AG04449 (cell line): Measurements from ENCODE around the gene MYH1.

Source experiments
- CTCF ChIA-PET: fragments of 350-600 bp; formaldehyde crosslinking; extraction: SDS; loops from one replicate; lab custom pipeline; 2021; ENCODE audit warnings: antibody characterized with exemption; lab: Yijun Ruan, JAX
- POLR2A ChIA-PET: fragments of 400-600, 350-600 bp; formaldehyde crosslinking; extraction: SDS; loops from one replicate; lab custom pipeline; 2020; ENCODE audit warnings: antibody characterized with exemption, inconsistent platforms; lab: Yijun Ruan, JAX
- DNase-seq: peaks from one replicate; pipeline ENCODE4 v3.0.0-alpha.2; 2010; ENCODE audit warnings: low read depth, low spot score
- H3K4me3 ChIP-seq: 2 replicates; pipeline ENCODE4 v1.5.1; 2011; ENCODE audit warnings: low read depth, mild to moderate bottlenecking, control low read depth, low read length
- TF ChIP-seq, protein P1 (sequence below): IDR thresholded peaks from one replicate; pipeline ENCODE4 v1.5.1; 2011; ENCODE audit warnings: mild to moderate bottlenecking, moderate library complexity, low read length, control low read depth, inconsistent platforms; ENCODE audit not compliant: insufficient read depth; ENCODE audit errors: missing control alignments

MYH1 gene

DNA sequence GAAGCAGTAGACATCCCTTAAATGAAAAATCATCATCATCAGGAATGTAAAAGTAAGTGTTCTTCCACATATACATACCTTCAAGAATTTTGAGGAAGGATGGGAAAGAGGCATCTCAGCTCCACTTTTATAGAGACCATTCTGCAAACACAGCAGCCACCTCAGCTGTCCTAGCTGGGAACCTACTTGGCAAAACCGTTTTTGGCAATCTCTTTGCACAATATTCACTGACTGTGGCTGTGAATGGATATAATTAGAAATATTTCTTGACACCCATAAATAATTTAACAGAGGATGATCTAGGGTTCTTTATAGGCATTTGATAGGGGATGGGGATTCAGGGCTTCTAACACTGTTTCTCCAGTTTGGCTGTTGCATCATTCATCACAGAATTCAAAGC, 48.9 kb downstream of the MYH1 start, which contains the start of gene MYH4:
Gene MYH4, minus strand, starts transcription at position 101 of the 400 bp plus-strand sequence. CDS start 2,814 bp downstream, outside the sequence.
- H3K4me3 ChIP-seq = no peak within 1 kb of the TSS
- DNase-seq = no peak
- TF ChIP-seq, protein P1, sequence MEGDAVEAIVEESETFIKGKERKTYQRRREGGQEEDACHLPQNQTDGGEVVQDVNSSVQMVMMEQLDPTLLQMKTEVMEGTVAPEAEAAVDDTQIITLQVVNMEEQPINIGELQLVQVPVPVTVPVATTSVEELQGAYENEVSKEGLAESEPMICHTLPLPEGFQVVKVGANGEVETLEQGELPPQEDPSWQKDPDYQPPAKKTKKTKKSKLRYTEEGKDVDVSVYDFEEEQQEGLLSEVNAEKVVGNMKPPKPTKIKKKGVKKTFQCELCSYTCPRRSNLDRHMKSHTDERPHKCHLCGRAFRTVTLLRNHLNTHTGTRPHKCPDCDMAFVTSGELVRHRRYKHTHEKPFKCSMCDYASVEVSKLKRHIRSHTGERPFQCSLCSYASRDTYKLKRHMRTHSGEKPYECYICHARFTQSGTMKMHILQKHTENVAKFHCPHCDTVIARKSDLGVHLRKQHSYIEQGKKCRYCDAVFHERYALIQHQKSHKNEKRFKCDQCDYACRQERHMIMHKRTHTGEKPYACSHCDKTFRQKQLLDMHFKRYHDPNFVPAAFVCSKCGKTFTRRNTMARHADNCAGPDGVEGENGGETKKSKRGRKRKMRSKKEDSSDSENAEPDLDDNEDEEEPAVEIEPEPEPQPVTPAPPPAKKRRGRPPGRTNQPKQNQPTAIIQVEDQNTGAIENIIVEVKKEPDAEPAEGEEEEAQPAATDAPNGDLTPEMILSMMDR = no peak
- POLR2A ChIA-PET = no interaction called here
- CTCF ChIA-PET = interaction anchor here (1.0 kb wide), 1 partner anchor 9 kb away, joined by 3 read pairs; no protein-coding TSS in a partner anchor

DNA sequence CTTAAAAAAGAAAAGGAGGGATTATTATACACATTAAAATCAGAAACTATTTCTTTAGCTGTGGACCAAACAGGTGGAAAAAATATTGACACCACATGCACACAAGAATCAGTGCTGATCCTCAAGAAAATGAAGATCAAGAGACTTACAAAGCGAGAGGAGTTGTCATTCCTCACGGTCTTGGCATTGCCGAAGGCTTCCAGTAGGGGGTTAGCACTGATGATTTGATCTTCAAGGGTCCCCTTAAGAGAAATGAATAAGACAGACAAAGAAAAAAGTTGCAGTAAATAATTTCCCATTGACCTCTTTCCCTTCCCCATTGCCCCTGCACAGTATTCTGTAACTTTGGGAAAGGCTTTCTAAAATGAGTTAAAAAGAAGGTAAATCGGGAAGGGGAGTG, 54.9 kb downstream of the MYH1 start:
- TF ChIP-seq, protein P1 = no peak
- ChIA-PET POLR2A (no interaction called here), CTCF (no interaction called here)
- DNase-seq = no peak
- H3K4me3 ChIP-seq = no peak overlapping the region

DNA sequence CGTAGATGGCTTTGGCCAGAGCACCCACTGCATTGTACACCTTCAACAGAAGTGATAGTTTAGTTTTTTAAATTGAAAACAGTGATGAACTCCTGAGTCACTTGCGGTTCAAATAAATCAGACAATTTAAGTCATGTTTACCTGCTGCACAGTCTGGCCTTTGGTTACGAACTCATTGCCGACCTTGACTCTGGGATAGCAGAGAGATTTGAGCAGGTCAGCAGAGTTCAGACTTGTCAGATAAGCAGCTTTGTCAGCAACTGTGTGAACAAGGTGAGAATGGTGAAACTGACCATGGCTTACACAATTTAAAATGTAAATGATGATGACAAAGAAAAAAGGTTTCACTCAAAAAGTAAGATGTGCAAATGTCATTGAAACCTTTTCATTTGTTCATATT, 58.3 kb downstream of the MYH1 start:
- ChIA-PET CTCF (no interaction called here), POLR2A (no interaction called here)
- no peak for DNase-seq
- H3K4me3 ChIP-seq = no peak overlapping the region
- TF ChIP-seq, protein P1 = no peak

DNA sequence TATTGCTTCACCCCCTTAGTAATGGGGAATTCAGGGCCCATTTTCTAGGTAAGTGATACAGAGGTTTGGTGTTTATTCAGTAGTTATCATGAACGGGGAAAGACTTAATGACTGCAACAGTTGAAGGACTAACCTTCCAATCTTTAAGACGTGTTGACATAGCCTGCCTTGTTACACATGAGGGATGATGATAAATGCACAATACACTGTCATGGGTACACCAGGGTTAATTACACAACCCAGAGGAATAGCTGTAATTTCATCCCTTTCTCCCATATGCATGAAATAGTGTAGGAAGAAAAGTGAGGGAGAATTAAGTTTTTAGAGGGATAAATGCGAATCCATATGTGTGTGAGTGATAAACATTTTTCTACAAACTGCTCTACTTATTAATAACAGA, 59.6 kb downstream of the MYH1 start:
- no peak for DNase-seq
- H3K4me3 ChIP-seq = no peak overlapping the region
- TF ChIP-seq, protein P1 = no peak
- CTCF ChIA-PET = no interaction called here
- POLR2A ChIA-PET = no interaction called here

DNA sequence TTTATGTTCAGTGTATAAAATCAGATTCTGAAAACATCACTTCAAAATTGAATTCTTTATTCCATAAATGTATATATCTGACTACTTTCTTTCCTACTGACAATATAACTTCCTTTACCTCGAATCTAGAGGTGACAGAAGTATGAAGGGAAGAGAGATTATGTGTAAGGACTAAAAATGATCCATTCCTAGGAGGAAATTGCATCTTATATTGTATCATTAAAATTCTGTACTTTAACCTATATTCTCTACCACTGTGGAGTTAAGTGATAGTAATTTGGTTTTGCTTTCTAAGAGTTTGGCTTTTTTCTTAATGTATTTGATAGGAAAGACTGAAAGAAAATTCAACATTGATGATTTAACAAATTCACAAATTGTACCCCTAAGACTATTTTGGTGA, 60.4 kb downstream of the MYH1 start:
- POLR2A ChIA-PET = no interaction called here
- CTCF ChIA-PET = no interaction called here
- no peak overlapping the region for H3K4me3 ChIP-seq

DNA sequence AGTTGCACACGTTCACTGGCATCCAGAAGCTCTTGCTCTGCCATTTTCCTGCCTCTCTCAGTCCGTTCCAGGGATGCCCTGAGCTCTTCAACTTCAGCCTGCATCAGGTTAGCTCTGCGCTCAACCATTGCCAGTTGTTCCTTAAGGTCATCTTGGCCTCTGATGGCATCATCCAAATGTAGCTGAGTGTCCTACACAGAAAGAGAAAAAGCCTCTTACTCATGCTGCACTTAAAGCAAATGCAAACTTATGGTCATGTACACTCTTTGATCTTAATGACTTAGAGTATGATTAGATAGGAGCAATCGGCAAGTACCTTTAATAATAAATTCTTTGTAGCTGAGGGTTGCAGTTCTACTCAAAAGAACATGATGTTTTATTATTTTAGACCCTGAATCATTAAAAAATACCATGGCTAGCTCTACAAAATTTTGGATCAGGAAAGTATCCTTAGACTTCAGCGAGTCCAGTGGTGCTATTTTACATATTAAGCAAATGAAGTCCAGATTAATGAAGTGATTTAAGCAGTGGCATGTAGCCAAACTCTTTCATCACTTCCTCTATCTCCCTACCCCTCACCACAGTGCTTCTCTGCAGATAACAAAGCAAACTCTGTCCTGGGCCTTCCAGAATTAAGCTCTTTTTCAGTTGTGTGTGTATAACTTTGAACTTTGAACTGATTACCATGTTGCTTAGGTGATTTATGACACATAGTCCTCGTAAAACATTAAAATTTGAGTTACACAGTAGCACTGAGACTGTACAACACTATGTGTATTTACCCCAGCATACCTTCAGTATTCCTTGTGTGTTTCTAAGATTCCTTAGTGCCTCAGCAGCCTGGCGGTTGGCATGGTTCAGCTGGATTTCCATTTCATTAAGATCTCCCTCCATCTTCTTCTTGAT, 71.1 kb downstream of the MYH1 start:
- DNase-seq = no peak
- no peak overlapping the region for H3K4me3 ChIP-seq
- ChIA-PET CTCF (interaction anchor here (1.0 kb wide), 1 partner anchor 170 kb away, joined by 4 read pairs; no protein-coding TSS in a partner anchor), POLR2A (no interaction called here)
- TF ChIP-seq, protein P1 = no peak

More for the DNA sequence above, 60.4 kb downstream of the MYH1 start:
- TF ChIP-seq, protein P1 = no peak
- no peak for DNase-seq
